ENCODE data around the gene VEZF1. TPM values are rescaled to one million over a fixed set of nuclear protein-coding genes. Genes with fewer than 3 reads are reported as not detected.

Gene VEZF1
- total and polyA plus RNA-seq, 2 of the 8 experiments (the other 6 are each of a cell fraction or from before 2014, with no cell fraction given): 28.9 to 61.9 TPM

DNA sequence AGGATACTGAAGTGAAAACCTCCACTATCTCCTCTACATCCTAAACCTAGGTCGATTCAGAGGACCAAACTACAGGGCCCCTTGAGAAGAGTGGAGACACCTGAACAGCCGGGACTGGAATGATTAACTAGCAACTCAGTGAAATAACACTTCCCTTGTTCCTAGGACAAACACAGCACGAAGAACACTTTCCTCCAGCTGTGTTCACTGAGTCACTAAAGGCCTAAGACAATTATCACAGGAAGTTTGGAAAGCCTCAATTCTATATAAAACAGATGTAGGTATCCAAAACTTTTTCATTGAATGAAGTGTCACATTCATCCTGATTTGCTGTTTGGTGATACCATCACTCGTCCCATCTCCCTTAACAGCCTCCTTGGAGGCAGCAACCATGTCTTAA is 17.3 kb downstream of the VEZF1 start:
- H3K9me3 ChIP-seq (ENCODE audit: insufficient read depth in 2 of 2, low read depth in 1 of 2, low read length in 1 of 2): no peaks in the 10 kb centered on the region
- no peak overlapping the region for H2BK15ac ChIP-seq (ENCODE audit: low read length)
- WGBS, 2 experiments (ENCODE audit: extremely low coverage in 1 of 2, insufficient coverage in 1 of 2, insufficient read length in 1 of 2, insufficient replicate concordance in 2 of 2, low coverage in 1 of 2, low lambda C conversion rate in 2 of 2, missing lambda C conversion rate in 1 of 2): 79% methylated on average over 4 of the region's 4 CpGs; no CpG with 5 or more reads in 1 of the 2 experiments
- no peak overlapping the region for H3K56ac ChIP-seq (replicated peaks; ENCODE audit: insufficient read length, low read depth, low read length)
- H4K5ac ChIP-seq (ENCODE audit: insufficient read length, low read depth, low read length): no peak overlapping the region
- no peak overlapping the region for H3K4me3 ChIP-seq (ENCODE audit: extremely low read depth in 1 of 4, insufficient read depth in 2 of 4, low read depth in 3 of 4, low read length in 4 of 4)
- no peak overlapping the region for H2AFZ ChIP-seq (ENCODE audit: low read length)
- peaks cover 0 to 1% of the 10 kb centered on the region in 2 experiments for H4K20me1 ChIP-seq (replicated peaks in 1 of 2; ENCODE audit: control insufficient read depth in 1 of 2, insufficient read depth in 2 of 2, low read length in 2 of 2)
- H3K79me2 ChIP-seq (ENCODE audit: control insufficient read depth in 1 of 2, insufficient read depth in 2 of 2, low read length in 2 of 2): no peaks in the 10 kb centered on the region
- no peak overlapping the region for H3K9ac ChIP-seq (replicated peaks in 1 of 4; ENCODE audit: extremely low read depth in 1 of 4, low read depth in 3 of 4, low read length in 3 of 4)
- H3K4ac ChIP-seq (replicated peaks; ENCODE audit: insufficient read length, low read depth, low read length): no peak overlapping the region
- peaks cover 8 to 25% (median 18%) of the 10 kb centered on the region in 4 experiments for H3K36me3 ChIP-seq (ENCODE audit: control insufficient read depth in 2 of 4, insufficient read depth in 4 of 4, low read length in 3 of 4)
- ChIA-PET POLR2A (ENCODE audit: partially characterized antibody) (interaction anchor here (1.1 to 5.8 kb wide), 6 partner anchors 11 to 78 kb away, joined by 3 to 27 read pairs (median 8); partner anchors contain the start of gene SRSF1), CTCF (ENCODE audit: partially characterized antibody) (interaction anchor here (0.7 to 11.1 kb wide), 8 partner anchors 11 to 144 kb away, joined by 3 to 96 read pairs (median 4); partner anchors contain the start of gene CUEDC1)
- no peak overlapping the region for H2AK5ac ChIP-seq (ENCODE audit: low read depth, low read length)
- DNase-seq (ENCODE audit: low read depth in 1 of 2, low spot score in 2 of 2) (no peak), FAIRE-seq (no peak)
- H3K27ac ChIP-seq (ENCODE audit: low read depth, low read length): no peak overlapping the region
- H2BK5ac ChIP-seq (ENCODE audit: low read depth, low read length): no peak overlapping the region
- no peaks in the 10 kb centered on the region for H3K79me1 ChIP-seq (ENCODE audit: low read depth, low read length)
- H3K18ac ChIP-seq (ENCODE audit: extremely low read depth, low read length): no peak overlapping the region
- H3K23ac ChIP-seq (ENCODE audit: insufficient read length): no peak overlapping the region
- no peak overlapping the region for H4K91ac ChIP-seq (replicated peaks; ENCODE audit: insufficient read length, low read length)
- no peak for TF ChIP-seq HDAC6 (IDR thresholded peaks at IDR 0.05; ENCODE audit: low read depth, low read length)
- no peak for TF ChIP-seq SP1 (IDR thresholded peaks at IDR 0.05; ENCODE audit: low read depth, low read length)
- no peak for TF ChIP-seq SRF (IDR thresholded peaks at IDR 0.05; ENCODE audit: low read depth, low read length)
- TF ChIP-seq, protein P1, sequence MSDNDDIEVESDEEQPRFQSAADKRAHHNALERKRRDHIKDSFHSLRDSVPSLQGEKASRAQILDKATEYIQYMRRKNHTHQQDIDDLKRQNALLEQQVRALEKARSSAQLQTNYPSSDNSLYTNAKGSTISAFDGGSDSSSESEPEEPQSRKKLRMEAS (IDR thresholded peaks at IDR 0.05): no peak
- TF ChIP-seq SUZ12 (IDR thresholded peaks at IDR 0.05; ENCODE audit: low read length): no peak
- TF ChIP-seq, protein P2, sequence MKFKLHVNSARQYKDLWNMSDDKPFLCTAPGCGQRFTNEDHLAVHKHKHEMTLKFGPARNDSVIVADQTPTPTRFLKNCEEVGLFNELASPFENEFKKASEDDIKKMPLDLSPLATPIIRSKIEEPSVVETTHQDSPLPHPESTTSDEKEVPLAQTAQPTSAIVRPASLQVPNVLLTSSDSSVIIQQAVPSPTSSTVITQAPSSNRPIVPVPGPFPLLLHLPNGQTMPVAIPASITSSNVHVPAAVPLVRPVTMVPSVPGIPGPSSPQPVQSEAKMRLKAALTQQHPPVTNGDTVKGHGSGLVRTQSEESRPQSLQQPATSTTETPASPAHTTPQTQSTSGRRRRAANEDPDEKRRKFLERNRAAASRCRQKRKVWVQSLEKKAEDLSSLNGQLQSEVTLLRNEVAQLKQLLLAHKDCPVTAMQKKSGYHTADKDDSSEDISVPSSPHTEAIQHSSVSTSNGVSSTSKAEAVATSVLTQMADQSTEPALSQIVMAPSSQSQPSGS (IDR thresholded peaks at IDR 0.05; ENCODE audit: low read length): no peak
- TF ChIP-seq KDM5A (IDR thresholded peaks at IDR 0.05; ENCODE audit: low read length): no peak
- TF ChIP-seq, protein P3, sequence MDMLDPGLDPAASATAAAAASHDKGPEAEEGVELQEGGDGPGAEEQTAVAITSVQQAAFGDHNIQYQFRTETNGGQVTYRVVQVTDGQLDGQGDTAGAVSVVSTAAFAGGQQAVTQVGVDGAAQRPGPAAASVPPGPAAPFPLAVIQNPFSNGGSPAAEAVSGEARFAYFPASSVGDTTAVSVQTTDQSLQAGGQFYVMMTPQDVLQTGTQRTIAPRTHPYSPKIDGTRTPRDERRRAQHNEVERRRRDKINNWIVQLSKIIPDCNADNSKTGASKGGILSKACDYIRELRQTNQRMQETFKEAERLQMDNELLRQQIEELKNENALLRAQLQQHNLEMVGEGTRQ (IDR thresholded peaks at IDR 0.05; ENCODE audit: low read length): no peak
- no peaks in the 10 kb centered on the region for H3K23me2 ChIP-seq (ENCODE audit: low read depth, low read length)
- no peak overlapping the region for H2BK120ac ChIP-seq (replicated peaks; ENCODE audit: low read depth, low read length)
- no peaks in the 10 kb centered on the region for H3K27me3 ChIP-seq (replicated peaks in 1 of 4; ENCODE audit: control insufficient read depth in 3 of 4, extremely low read depth in 1 of 4, insufficient read depth in 3 of 4, low read length in 3 of 4)
- no peak overlapping the region for H4K8ac ChIP-seq (ENCODE audit: extremely low read depth, insufficient read depth, low read length)
- no peak overlapping the region for H2BK12ac ChIP-seq (ENCODE audit: low read depth, low read length)
- H3K14ac ChIP-seq (ENCODE audit: insufficient read length): no peak overlapping the region
- H3K4me2 ChIP-seq (ENCODE audit: insufficient read depth in 1 of 2, low read depth in 2 of 2, low read length in 2 of 2): no peak overlapping the region
- H2BK20ac ChIP-seq (ENCODE audit: low read length): no peak overlapping the region
- H3K4me1 ChIP-seq (replicated peaks in 1 of 4; ENCODE audit: control insufficient read depth in 3 of 4, insufficient read depth in 4 of 4, low read length in 3 of 4): peaks cover 0 to 3% (median 0%) of the 10 kb centered on the region in 4 experiments; a peak in 3 of 7 replicates

All from H1 (cell line).